HG02798 (cell line): Measurements from ENCODE around the gene SLC17A1.

Experiments
- ATAC-seq: cut with Tn5 transposase; IDR thresholded peaks from one replicate; pipeline ENCODE4 v1.9.1; 2021; ENCODE audit warnings: mild to moderate bottlenecking; ENCODE audit not compliant: unreplicated experiment, poor library complexity

SLC17A1 gene

GRCh38 chr6:25834950-25835349, 3.1 kb upstream of the SLC17A1 start:
- no peak for ATAC-seq

- ATAC-seq = no peak
Measured at GRCh38 chr6:25833136-25833535, 1.3 kb upstream of the SLC17A1 start.

DNA sequence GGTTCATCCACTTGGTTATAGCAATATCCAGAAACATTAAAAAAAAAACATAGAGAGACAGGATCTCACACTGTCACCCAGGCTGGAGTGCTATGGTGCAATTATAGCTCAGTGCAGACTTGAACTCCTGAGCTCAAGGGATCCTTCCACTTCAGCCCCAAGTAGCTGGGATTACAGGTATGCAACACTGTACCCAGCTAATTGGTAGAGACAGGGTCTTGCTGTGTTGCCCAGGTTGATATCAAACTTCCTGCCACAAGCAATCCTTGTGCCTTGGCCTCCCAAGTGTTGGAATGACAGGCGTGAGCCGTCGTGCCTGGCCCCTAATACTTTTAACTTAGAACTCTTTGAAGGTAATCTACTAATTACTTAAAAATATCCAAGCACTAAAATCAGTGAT, 818 bp upstream of the SLC17A1 start:
- ATAC-seq = no peak

DNA sequence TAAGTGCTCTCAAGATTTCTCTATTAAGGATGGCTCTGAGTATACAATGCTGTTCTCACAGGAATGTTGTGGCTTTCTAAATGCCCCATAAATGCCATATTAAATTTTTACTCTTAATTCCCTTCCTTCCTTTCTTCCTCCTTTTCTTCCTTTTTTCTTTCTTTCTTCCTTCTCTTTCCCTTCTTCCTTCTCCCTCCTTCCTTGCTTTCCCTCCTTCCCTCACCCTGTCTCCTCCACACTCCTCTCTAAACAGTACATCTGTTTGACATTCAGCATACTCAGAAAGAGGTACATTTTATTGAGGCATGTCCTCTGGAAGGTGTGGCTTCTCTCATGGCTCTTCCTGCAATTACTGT, 433 bp upstream of the SLC17A1 start:
- ATAC-seq = no peak

DNA sequence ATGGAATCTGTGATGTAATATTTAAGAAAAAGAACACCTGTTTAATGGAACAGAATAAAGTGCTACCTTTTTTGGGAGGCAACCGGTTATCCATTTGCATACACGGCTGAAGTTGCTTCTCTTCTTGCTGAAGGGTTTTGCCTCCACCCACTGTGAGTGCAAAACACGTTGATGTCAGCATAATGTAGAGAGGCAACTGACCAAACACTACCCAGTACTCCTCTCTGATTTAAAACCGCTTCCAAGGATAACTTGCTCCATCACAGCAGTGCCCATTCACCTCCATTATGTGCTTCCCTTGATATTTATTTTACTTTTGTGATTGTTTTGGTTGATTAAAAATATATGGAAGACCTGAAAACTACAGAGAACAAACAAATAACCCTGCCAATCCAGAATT, 1.4 kb downstream of the SLC17A1 start:
- ATAC-seq = no peak

DNA sequence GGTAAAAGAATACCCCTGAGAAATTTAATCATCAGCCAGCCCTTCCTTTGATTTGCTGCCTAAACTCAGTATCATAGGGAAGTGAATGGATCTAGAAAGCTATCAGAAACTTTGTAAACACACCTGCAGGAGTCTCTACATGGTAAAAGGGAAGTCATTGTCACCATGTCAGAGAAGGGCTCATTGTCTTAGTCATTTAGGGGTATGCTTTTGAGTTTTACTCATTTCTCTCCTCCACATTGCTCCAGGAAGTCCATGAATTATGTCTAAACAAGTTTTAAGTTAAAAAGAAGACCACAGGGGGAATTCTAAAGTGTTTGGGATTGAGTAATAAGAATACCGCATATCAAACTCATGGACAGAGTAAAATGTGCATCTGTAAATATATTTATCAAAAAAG, 2.5 kb downstream of the SLC17A1 start:
- ATAC-seq = peak; percentile 56

DNA sequence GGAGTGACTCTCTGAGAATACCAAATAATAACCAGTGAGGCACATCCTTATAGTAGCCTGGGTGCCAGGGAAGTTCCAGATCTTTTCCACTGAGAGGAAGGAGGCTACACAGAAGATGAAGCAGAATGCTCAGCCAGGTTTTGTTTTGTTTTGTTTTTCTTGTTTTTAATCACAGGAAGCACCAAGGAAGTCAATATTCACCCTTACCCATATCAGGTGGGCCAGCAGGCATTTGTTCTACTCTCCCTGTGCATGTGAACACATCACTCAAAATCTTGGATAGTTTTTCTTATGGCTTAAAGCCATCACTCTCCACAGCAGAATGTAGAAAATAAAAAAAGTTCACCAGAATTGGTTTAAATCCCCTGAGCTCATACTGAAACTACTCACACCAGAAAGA, 10.5 kb downstream of the SLC17A1 start:
- ATAC-seq = no peak

DNA sequence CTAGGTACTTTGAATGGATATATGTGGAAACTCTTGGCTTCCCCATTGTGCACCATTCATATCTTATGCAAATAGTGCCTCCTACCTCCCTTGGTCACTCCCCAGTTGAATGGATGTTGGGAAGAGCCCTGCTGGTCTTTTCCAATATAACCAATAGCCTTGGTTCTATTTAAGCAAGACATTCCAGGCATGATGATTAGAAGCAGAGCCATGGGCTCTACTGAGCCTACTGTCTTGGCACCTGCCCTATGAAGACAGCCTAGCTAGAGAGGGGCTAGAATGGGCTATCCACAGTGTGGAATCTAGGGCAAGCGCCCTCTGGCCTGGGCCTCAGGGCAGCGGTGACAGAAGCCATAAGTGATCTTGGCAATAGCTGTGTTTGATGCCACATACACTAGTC, 15.6 kb downstream of the SLC17A1 start:
- no peak for ATAC-seq

DNA sequence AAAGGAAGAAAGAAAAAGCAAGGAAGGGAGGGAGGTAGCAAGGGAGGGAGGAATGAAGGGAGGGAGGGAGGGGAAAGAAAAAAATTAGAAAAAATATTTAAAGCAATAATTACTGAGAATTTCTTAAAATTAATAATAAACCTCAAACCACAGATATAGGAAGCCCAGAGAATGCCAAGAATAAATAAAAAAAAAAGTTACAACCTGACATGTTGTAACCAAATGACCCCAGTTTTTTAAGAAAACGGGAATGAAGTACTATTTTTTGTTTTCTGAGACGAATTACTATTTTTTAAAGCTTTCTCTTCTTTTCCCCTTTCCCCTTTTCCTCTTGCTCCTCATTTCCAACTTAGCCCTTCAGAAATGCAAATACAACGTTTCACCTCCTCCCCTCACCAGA, 16.7 kb downstream of the SLC17A1 start:
- ATAC-seq = no peak

DNA sequence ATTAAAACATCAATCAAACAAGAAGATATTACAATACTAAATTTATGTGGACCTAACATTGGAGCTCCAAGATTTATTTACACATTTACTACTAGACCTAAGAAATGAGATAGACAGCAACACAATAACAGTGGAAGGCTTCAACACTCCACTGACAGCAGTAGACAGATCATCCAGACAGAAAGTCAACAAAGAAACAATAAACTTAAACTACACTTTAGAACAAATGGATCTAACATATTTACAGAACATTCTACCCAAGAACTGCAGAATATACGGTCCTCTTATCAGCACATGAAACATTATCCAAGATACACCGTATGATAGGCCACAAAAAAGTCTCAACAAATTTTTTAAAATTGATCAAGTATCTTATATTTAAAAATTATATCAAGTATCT, 27.0 kb downstream of the SLC17A1 start:
- no peak for ATAC-seq

GRCh38 chr6:25801436-25801835, 30.4 kb downstream of the SLC17A1 start:
- no peak for ATAC-seq

DNA sequence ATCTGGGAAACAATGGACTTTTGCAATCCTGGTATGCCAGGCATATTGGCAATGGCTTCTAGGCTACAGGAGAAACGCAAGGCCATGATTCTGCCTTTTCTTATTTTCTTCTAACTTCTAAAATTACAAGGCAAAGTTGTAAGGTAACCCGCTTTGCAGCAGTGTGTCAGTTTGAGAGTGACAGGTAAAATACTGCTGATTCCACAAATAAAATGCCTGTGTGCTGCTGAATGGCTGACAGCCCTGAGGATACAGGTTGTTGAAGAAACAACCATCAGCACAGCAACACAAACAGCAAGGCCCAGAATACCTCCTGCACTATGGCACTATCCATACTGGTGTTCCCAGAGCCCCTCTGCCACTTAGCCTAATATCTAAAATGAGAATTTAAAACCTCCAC, 37.1 kb downstream of the SLC17A1 start:
- ATAC-seq = no peak

DNA sequence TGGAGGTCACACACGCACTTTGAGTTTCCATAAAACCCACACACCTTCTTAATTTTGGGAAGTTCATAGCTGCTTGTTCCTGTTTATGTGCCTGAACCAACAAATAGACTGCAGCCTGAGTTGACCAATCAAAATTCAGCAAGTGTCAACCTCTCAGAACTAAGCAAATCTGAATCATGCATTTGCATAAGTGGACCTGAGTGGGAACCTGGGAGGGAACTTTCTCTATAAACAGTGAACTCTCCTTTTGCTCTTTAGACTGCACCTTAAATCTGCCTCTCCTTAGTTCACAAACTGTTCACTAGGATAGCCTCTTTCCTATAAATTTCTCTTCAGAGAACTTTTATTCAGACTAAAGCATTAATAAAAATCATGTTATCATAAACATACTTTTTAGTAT, 37.9 kb downstream of the SLC17A1 start:
- ATAC-seq = no peak

GRCh38 chr6:25792016-25792415, 39.8 kb downstream of the SLC17A1 start:
- no peak for ATAC-seq

GRCh38 chr6:25789475-25789874, 42.4 kb downstream of the SLC17A1 start:
- no peak for ATAC-seq

DNA sequence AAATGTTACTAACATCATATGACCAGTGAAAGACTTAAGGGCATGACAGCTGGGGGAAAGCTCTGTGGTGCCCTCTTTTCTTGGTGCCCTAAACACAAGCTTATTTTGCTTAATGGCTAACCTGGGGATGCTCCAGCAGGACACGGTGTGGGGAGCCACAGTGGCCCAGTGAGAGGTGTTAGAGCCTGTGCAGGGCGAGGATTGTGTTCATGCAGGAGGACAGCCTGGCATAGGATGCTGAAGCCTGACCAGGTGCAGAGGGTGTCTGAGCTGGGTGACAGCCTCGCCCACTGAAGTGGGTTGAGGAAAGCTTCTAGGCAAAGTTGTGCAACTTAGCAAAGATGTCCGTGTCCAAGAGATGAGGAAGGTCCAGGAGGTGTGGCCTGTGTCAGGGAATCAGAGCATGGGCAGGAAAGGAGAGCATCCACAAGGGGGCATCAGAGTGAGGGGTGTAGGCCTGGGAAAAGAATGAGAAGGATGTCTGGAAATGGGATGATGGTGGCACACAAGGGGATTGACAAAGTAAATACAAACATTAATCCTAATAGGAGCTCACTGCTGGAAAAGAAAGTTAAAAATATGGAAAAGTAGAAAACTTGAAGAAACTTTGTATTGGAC, 43.4 kb downstream of the SLC17A1 start:
- peak; percentile 53 for ATAC-seq

DNA sequence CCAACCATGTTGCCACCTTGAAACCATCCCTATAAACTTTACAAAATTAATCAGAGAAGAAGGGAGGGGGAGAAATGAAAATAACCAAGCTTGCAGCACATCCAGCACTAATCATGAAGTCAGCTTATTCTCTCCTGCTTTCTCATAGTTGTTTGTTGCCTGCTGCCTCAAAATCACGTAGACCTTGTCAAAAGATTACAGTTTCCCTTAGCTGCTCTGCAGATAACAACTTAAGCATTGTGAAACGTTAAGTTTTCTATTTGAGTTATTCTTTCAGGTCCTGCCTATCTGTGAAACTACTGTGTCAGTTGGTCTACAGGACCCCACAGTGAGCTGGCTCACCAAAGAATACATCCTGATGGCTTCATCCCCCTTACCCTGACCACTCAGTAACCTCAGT, 44.4 kb downstream of the SLC17A1 start:
- no peak for ATAC-seq

DNA sequence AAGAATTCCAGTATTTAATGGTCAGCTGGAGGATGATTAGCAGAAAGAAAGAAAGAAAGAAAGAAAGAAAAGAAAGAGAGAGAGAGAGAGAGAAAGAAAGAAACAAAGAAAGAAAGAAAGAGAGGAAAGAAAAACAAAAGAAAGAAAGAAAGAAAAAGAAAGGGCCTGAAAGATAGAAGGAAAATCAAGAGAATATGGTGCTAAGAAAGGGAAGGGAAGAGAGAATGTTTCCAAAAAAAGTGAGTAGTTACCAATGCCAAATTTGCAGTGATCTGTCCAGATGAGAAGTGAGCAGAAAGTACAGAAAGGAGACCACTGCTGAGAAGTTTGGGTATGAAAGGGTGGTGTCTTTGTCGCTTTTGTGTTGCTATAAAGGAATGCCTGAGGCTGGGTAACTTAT, 50.7 kb downstream of the SLC17A1 start:
- ATAC-seq = no peak

- ATAC-seq = no peak
Measured at GRCh38 chr6:25777856-25778649, 53.8 kb downstream of the SLC17A1 start.

- ATAC-seq = no peak
Measured at GRCh38 chr6:25777031-25777430, 54.8 kb downstream of the SLC17A1 start.

- ATAC-seq = no peak
Measured at GRCh38 chr6:25774120-25774715, 57.6 kb downstream of the SLC17A1 start.

DNA sequence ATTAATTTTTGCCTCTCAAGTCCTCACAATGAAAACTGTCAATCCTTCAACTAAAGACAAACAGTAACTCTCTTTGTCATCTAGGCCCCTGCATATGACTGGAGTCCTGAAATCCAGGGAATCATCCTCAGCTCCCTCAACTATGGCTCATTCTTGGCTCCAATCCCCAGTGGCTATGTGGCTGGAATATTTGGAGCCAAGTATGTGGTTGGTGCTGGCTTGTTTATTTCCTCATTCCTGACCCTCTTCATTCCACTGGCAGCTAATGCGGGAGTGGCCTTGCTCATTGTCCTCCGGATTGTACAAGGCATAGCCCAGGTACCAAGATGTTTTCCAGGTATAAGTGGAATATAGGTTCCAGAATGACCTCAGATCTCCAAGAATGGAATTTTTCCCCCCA, 61.9 kb downstream of the SLC17A1 start:
- ATAC-seq = no peak
